CD14-positive monocyte (primary cell): ENCODE measurements around the gene ATP6V0A1. TPM values are rescaled to one million over a fixed set of nuclear protein-coding genes. Genes with fewer than 3 reads are reported as not detected.

Experiments used
- DNase-seq, 3 donors: peaks; one replicate each; pipeline ENCODE4 v3.0.0-alpha.2; 2011 to 2022
- H2AFZ ChIP-seq: 2 replicates; pipeline ENCODE4 v1.6.0; 2012; ENCODE audit warnings: mild to moderate bottlenecking, low read depth, low read length, inconsistent platforms; ENCODE audit not compliant: insufficient read depth, poor library complexity, severe bottlenecking
- H3K27ac ChIP-seq, 2 donors: 1 replicate in 1 of 2; 2 replicates in 1 of 2; pipeline ENCODE4 v1.5.1; 2012 to 2013; ENCODE audit warnings: low read length in 2 of 2, control low read depth in 1 of 2, inconsistent platforms in 1 of 2, low read depth in 1 of 2, mild to moderate bottlenecking in 1 of 2
- H3K27me3 ChIP-seq, 2 donors: one replicate each; pipeline versions ENCODE4 v1.6.0 to v1.6.1; 2011 to 2013; ENCODE audit warnings: low read length in 2 of 2; ENCODE audit not compliant: control insufficient read depth in 2 of 2, insufficient read depth in 2 of 2
- H3K36me3 ChIP-seq, 2 donors: replicated peaks in 1 of 2; 1 replicate in 1 of 2; 2 replicates in 1 of 2; pipeline versions ENCODE4 v1.5.1 to v1.6.1; 2012 to 2013; ENCODE audit warnings: low read length in 2 of 2, control low read depth in 1 of 2, inconsistent platforms in 1 of 2, mild to moderate bottlenecking in 1 of 2; ENCODE audit not compliant: insufficient read depth in 2 of 2, control insufficient read depth in 1 of 2
- H3K4me1 ChIP-seq, 2 donors: 1 replicate in 1 of 2; 2 replicates in 1 of 2; pipeline versions ENCODE4 v1.5.1 to v1.6.1; 2012 to 2013; ENCODE audit warnings: low read length in 2 of 2, control low read depth in 1 of 2, inconsistent platforms in 1 of 2, mild to moderate bottlenecking in 1 of 2, moderate library complexity in 1 of 2; ENCODE audit not compliant: insufficient read depth in 2 of 2, control insufficient read depth in 1 of 2
- H3K4me2 ChIP-seq: replicated peaks from 2 replicates; pipeline ENCODE3; 2012; ENCODE audit warnings: low read length, moderate library complexity, mild to moderate bottlenecking; ENCODE audit not compliant: poor library complexity, severe bottlenecking; ENCODE audit errors: extremely low read depth
- H3K4me3 ChIP-seq, 3 experiments: fragments of 200-600 bp in 1 of 3; sonication (generic) in 1 of 3; replicated peaks in 1 of 3; 1 replicate in 2 of 3; 2 replicates in 1 of 3; pipeline ENCODE4 v1.5.1; 2011 to 2013; ENCODE audit warnings: low read length in 3 of 3, mild to moderate bottlenecking in 3 of 3, control low read depth in 2 of 3, low read depth in 2 of 3, inconsistent platforms in 1 of 3, moderate library complexity in 1 of 3
- H3K79me2 ChIP-seq: 2 replicates; pipeline ENCODE4 v1.6.0; 2012; ENCODE audit warnings: mild to moderate bottlenecking, control low read depth, inconsistent platforms, low read length, moderate library complexity; ENCODE audit not compliant: insufficient read depth
- H3K9ac ChIP-seq: 2 replicates; pipeline ENCODE4 v1.6.0; 2017; ENCODE audit warnings: low read length, mild to moderate bottlenecking; ENCODE audit not compliant: insufficient read depth, poor library complexity, severe bottlenecking
- H3K9me3 ChIP-seq, 2 donors: replicated peaks in 1 of 2; 1 replicate in 1 of 2; 2 replicates in 1 of 2; pipeline versions ENCODE4 v1.5.1 to v1.6.1; 2012 to 2013; ENCODE audit warnings: low read length in 2 of 2, control low read depth in 1 of 2; ENCODE audit not compliant: control insufficient read depth in 1 of 2, insufficient read depth in 1 of 2
- H4K20me1 ChIP-seq: 2 replicates; pipeline ENCODE4 v1.6.0; 2012; ENCODE audit warnings: mild to moderate bottlenecking, low read length, control low read depth, moderate library complexity; ENCODE audit not compliant: insufficient read depth
- H3K27ac Mint-ChIP-seq, 7 donors: one replicate each; pipeline ENCODE4 v1.8.0; 2020; ENCODE audit warnings: mild to moderate bottlenecking in 7 of 7, mixed read lengths in 7 of 7, moderate library complexity in 6 of 7, inconsistent platforms in 2 of 7
- H3K27me3 Mint-ChIP-seq, 3 donors: one replicate each; pipeline ENCODE4 v1.8.0; 2021 to 2022; ENCODE audit warnings: low read depth in 3 of 3, mild to moderate bottlenecking in 3 of 3, mixed read lengths in 3 of 3, moderate library complexity in 3 of 3, inconsistent platforms in 1 of 3
- H3K36me3 Mint-ChIP-seq, 2 donors: one replicate each; pipeline ENCODE4 v1.8.0; 2020; ENCODE audit warnings: mixed read lengths in 2 of 2, inconsistent platforms in 1 of 2, mild to moderate bottlenecking in 1 of 2
- H3K4me1 Mint-ChIP-seq: one replicate; pipeline ENCODE4 v1.8.0; 2020; ENCODE audit warnings: mild to moderate bottlenecking, mixed read lengths
- H3K4me3 Mint-ChIP-seq, 2 donors: one replicate each; pipeline ENCODE4 v1.8.0; 2020; ENCODE audit warnings: mild to moderate bottlenecking in 2 of 2, mixed read lengths in 2 of 2, moderate library complexity in 1 of 2
- H3K9me3 Mint-ChIP-seq, 7 donors: one replicate each; pipeline ENCODE4 v1.8.0; 2020 to 2022; ENCODE audit warnings: mixed read lengths in 7 of 7, mild to moderate bottlenecking in 6 of 7, moderate library complexity in 6 of 7, inconsistent platforms in 2 of 7
- CTCF ChIP-seq: fragments of 200-600 bp; IDR thresholded peaks from one replicate; pipeline ENCODE4 v1.8.0; 2022; ENCODE audit warnings: antibody characterized with exemption, mild to moderate bottlenecking
- WGBS: methylation state at CpG from one replicate; pipeline ENCODE4 v1.1.5; 2013; ENCODE audit warnings: missing lambda C conversion rate; ENCODE audit not compliant: insufficient coverage; 5-methylcytosine and 5-hydroxymethylcytosine counted together
- intact Hi-C, 2 donors: fragments of 100-400 bp; cut with micrococcal nuclease; formaldehyde crosslinking; loops; one replicate each; pipeline versions ENCODE4 v1.15.0 to v1.15.1; 2023
- polyA plus RNA-seq, 3 donors: library from polyadenylated mRNA; depleted of rRNA in 1 of 3; unstranded in 2 of 3; stranded (reverse) in 1 of 3; fragments of 300-500 nt in 2 of 3; fragments of >200 nt in 1 of 3; fragmentation: Illumina TruSeq in 2 of 3; gene quantifications; 1 replicate in 2 of 3; 2 replicates in 1 of 3; pipeline ENCODE4 v1.2.3, GENCODE V29; 2012 to 2021

ATP6V0A1 gene
- polyA plus RNA-seq, 3 donors = 36.1 to 126 (median 55.1) TPM

GRCh38 chr17:42547001-42547461 is 88.4 kb downstream of the ATP6V0A1 start:
- H3K4me2 ChIP-seq = no peak overlapping the region
- Mint-ChIP-seq H3K4me1 (peaks cover 12% of the 10 kb centered on the region), H3K27ac (peak overlapping the region in 1 of 7 donors; percentile 38), H3K36me3 (peaks cover 34 to 52% of the 10 kb centered on the region in 2 donors), H3K4me3 (peak overlapping the region in 1 of 2 donors; percentile 42), H3K9me3 (peaks cover 0 to 4% (median 0%) of the 10 kb centered on the region in 7 donors), H3K27me3 (peaks cover 20 to 31% (median 26%) of the 10 kb centered on the region in 3 donors)
- WGBS = 96% methylated on average over 18 of the region's 23 CpGs
- peaks cover 29% of the 10 kb centered on the region for H4K20me1 ChIP-seq
- no peak overlapping the region for H3K9ac ChIP-seq
- peaks cover 11 to 20% of the 10 kb centered on the region in 2 donors for H3K27me3 ChIP-seq
- H3K9me3 ChIP-seq = no peaks in the 10 kb centered on the region
- no peak overlapping the region for H3K4me3 ChIP-seq
- H3K79me2 ChIP-seq = no peaks in the 10 kb centered on the region
- no peak for TF ChIP-seq CTCF
- H2AFZ ChIP-seq = no peak overlapping the region
- peaks cover 6 to 9% of the 10 kb centered on the region in 2 donors for H3K4me1 ChIP-seq
- peaks cover 23 to 26% of the 10 kb centered on the region in 2 donors for H3K36me3 ChIP-seq
- intact Hi-C loops = no loop called here
- no peak for DNase-seq
- H3K27ac ChIP-seq = no peak overlapping the region

GRCh38 chr17:42547698-42548069 is 89.0 kb downstream of the ATP6V0A1 start:
- Mint-ChIP-seq H3K36me3 (peaks cover 32 to 47% of the 10 kb centered on the region in 2 donors), H3K9me3 (peaks cover 0 to 4% (median 0%) of the 10 kb centered on the region in 7 donors), H3K27ac (no peak overlapping the region), H3K4me3 (peak overlapping the region in 1 of 2 donors; percentile 53), H3K4me1 (peaks cover 15% of the 10 kb centered on the region), H3K27me3 (peaks cover 20 to 31% (median 26%) of the 10 kb centered on the region in 3 donors)
- Histone ChIP-seq H3K36me3 (peaks cover 18 to 20% of the 10 kb centered on the region in 2 donors), H4K20me1 (peaks cover 29% of the 10 kb centered on the region), H3K27ac (no peak overlapping the region), H3K27me3 (peaks cover 11 to 20% of the 10 kb centered on the region in 2 donors), H3K9me3 (no peaks in the 10 kb centered on the region), H3K9ac (no peak overlapping the region), H3K79me2 (no peaks in the 10 kb centered on the region), H3K4me3 (no peak overlapping the region), H2AFZ (no peak overlapping the region), H3K4me2 (no peak overlapping the region), H3K4me1 (peaks cover 6 to 9% of the 10 kb centered on the region in 2 donors)
- no peak for DNase-seq
- intact Hi-C loops = no loop called here
- 94% methylated on average over 14 of the region's 14 CpGs for WGBS
- no peak for TF ChIP-seq CTCF
